MM.1S (cell line): ENCODE measurements around the gene NLE1.

Experiments used
- EZH2 ChIP-seq: fragments of 300-600 bp; sonication (generic); optimal IDR thresholded peaks from 2 replicates; pipeline ENCODE3; 2017; ENCODE audit warnings: low read depth, mild to moderate bottlenecking, antibody characterized with exemption, low read length, mixed read lengths
- EZH2phosphoT487 ChIP-seq: fragments of 300-600 bp; sonication (generic); IDR thresholded peaks from 2 replicates; pipeline ENCODE4 v1.6.1; 2018; ENCODE audit warnings: antibody characterized with exemption, low read length
- TF ChIP-seq, protein P1 (sequence below): fragments of 300-600 bp; sonication (generic); IDR thresholded peaks from 2 replicates; pipeline ENCODE4 v1.5.1; 2016; ENCODE audit warnings: antibody characterized with exemption, low read length, mixed read lengths

DNA sequence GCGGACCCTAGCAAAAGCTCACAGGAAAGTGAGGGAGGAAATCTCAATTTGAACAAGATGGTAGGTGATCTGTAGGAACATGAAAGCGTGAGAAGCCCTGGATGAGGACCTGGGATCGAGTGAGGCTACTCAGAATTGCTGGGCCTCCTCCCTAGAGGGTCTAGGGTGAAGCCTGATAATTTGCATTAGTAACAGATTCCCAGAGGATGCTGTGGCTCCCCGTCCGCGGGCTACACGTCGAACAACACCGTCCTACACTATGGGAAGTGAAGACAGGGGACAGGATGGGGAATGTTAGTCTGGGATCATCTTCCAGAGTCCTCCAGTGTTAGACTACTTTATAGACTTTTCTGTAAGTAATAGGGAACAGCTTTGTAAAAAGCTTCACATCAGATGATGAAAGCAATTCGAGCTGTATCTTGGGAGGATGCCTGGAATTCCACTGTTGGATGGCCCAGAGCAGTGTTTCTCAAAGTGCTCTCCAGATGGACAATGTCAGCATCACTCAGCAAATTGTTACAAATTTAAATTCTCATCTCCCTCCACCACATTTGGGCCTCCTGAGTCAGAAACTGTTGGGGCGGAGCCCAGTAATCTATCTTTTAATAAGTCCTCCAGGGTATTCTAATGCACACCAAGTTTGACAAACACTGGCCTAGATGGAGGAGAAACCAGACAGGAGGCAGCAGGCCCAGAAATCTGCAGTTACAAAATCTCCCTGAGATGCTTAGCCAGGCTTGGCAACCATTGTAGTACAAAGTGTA is 14.2 kb downstream of the NLE1 start:
- TF ChIP-seq, protein P1, sequence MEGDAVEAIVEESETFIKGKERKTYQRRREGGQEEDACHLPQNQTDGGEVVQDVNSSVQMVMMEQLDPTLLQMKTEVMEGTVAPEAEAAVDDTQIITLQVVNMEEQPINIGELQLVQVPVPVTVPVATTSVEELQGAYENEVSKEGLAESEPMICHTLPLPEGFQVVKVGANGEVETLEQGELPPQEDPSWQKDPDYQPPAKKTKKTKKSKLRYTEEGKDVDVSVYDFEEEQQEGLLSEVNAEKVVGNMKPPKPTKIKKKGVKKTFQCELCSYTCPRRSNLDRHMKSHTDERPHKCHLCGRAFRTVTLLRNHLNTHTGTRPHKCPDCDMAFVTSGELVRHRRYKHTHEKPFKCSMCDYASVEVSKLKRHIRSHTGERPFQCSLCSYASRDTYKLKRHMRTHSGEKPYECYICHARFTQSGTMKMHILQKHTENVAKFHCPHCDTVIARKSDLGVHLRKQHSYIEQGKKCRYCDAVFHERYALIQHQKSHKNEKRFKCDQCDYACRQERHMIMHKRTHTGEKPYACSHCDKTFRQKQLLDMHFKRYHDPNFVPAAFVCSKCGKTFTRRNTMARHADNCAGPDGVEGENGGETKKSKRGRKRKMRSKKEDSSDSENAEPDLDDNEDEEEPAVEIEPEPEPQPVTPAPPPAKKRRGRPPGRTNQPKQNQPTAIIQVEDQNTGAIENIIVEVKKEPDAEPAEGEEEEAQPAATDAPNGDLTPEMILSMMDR: no peak
- TF ChIP-seq EZH2 (no peak), EZH2phosphoT487 (no peak)
